ENCODE measurements around the gene SEPTIN8.

Gene SEPTIN8

DNA sequence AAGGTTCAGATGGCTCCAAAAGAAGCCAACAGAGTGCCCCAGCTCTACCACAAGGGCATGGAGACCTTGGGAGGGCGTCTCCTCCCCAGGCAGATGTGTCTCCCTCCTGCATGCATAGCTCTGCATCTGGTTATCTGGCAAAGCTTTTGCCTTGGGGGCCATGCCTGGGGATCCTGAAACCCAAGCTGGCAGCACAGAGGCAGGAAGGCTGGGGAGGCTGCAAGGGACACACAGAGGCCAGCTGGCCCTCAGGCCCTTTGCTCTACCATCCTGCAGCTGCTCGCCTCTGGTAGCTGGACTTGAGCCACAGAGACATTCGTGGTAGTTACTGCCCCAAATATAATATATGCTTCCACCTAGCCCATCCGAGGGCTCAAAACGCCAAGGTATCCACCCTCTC, 3.9 kb downstream of the SEPTIN8 start:
- Mint-ChIP-seq H3K27me3 (ENCODE audit: low read depth) (peaks cover 4% of the 10 kb centered on the region), H3K9me3 (no peaks in the 10 kb centered on the region), H3K36me3 (ENCODE audit: low read depth) (no peaks in the 10 kb centered on the region), H3K4me1 (peaks cover 38% of the 10 kb centered on the region), H3K4me3 (no peak overlapping the region), H3K27ac (peak overlapping the region in 1 of 3 experiments; percentile 21)
- TF ChIP-seq, protein P1, sequence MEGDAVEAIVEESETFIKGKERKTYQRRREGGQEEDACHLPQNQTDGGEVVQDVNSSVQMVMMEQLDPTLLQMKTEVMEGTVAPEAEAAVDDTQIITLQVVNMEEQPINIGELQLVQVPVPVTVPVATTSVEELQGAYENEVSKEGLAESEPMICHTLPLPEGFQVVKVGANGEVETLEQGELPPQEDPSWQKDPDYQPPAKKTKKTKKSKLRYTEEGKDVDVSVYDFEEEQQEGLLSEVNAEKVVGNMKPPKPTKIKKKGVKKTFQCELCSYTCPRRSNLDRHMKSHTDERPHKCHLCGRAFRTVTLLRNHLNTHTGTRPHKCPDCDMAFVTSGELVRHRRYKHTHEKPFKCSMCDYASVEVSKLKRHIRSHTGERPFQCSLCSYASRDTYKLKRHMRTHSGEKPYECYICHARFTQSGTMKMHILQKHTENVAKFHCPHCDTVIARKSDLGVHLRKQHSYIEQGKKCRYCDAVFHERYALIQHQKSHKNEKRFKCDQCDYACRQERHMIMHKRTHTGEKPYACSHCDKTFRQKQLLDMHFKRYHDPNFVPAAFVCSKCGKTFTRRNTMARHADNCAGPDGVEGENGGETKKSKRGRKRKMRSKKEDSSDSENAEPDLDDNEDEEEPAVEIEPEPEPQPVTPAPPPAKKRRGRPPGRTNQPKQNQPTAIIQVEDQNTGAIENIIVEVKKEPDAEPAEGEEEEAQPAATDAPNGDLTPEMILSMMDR (IDR thresholded peaks at IDR 0.05; ENCODE audit: unreplicated experiment in 3 of 3) = no peak

DNA sequence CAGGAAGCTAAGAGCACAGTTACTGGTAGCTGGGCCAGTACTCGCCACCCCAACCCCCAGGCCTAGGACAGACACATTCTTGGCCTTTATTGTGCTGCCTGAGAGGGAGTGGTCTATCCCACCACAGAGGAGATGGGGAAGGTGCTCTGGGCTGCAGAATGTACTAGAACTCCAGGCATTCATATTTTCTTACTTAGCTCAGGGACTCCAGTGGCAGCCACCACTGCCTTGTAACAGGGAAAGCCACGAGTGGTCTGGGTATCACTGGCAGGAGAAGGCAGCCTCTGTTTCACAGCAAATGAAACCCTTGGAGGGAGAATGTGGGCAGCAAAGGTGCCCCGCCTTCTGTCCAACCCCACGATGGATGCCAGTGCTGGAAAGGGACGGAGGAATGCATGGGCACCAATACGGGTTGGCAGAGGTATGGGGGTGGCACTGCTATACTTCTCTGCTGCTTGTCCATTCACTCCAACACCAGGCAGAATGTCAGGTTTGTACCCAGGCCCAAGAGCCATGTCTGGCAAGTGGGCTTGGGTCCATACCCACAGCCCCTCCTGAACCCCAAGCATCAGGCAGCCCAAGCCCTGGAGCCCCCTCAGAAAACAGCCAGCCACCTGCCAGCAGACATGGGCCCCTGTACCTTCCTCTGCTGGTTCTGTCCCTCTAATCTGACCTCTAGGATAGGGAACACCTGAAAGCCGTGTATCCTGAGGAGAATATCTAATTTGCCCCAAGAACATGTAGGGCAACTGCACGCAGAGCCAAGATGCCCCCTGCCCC, 4.6 kb downstream of the SEPTIN8 start:
- Mint-ChIP-seq H3K27me3 (ENCODE audit: low read depth) (no peaks in the 10 kb centered on the region), H3K27ac (peak overlapping the region; percentile 48 to 63 (median 56))
- TF ChIP-seq, protein P1 (IDR thresholded peaks at IDR 0.05; ENCODE audit: unreplicated experiment in 3 of 3) = no peak

DNA sequence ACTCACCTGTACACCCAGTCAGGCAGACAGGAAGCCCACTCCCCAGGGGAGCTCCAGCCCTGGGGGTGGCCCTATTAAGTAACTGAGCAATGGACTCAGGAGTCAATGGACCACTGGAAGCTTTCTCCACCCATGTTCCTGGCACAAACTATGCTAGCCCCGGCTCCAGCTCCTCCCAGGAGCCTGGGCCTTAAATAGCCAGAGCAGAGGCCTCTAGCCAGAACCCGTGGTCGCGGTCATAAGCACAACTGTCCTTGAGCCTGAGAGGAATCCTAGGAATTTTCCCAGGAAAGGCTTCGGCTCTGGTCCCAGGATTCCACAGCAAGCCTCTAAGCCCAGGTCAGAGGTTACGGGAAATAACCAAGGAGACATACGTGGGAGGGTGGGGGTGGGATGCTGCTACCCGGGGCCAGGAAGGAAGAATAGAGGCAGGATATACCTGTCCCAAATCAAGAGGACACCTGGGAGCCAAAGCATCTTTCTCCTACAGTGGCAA, 5.5 kb downstream of the SEPTIN8 start:
- H3K36me3 Mint-ChIP-seq (ENCODE audit: low read depth) = no peaks in the 10 kb centered on the region

More for the DNA sequence above, 4.6 kb downstream of the SEPTIN8 start:
- Mint-ChIP-seq H3K36me3 (ENCODE audit: low read depth) (no peaks in the 10 kb centered on the region), H3K4me3 (peak overlapping the region in 2 of 3 experiments; percentile 41 to 45), H3K4me1 (peaks cover 42% of the 10 kb centered on the region), H3K9me3 (no peaks in the 10 kb centered on the region)

DNA sequence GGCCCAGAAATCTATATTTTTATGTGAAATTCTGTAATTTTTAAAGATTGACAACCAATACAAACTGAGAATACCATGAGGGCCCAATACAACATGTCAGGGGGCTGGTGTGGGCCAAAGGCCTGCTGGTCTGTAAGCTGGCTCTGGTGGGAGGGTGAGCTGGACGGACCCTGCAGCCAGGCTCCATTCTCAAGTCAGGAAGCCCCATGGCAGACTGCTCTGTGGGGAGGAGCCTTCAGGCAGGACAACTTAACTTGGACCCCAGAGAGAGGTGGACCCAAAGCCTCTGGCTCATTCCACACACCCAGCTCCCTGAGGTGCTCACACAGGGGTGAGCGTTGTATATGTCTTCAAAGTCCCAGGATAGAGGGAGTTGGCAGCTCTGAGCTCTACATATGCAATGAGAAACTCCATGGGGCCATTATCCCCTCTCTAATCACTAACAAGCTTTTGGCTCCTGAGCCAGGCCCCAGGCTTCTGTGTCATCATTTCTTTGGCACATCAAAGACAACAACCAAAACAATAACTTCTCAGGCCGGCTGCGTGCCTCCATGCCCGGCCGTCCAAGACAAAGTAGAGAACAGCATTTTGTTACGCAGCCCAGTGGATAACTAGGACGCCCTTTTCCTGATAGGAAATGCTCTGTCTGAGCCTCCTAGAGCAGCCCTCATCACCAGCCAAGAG, 6.4 kb downstream of the SEPTIN8 start:
- Mint-ChIP-seq H3K36me3 (ENCODE audit: low read depth) (no peaks in the 10 kb centered on the region), H3K9me3 (no peaks in the 10 kb centered on the region), H3K4me1 (peaks cover 41% of the 10 kb centered on the region), H3K27ac (peak overlapping the region; percentile 59 to 83 (median 63)), H3K27me3 (ENCODE audit: low read depth) (no peaks in the 10 kb centered on the region), H3K4me3 (no peak overlapping the region)
- TF ChIP-seq, protein P1 (IDR thresholded peaks at IDR 0.05; ENCODE audit: unreplicated experiment in 3 of 3) = no peak

More for the DNA sequence above, 5.5 kb downstream of the SEPTIN8 start:
- no peak overlapping the region for H3K4me3 Mint-ChIP-seq
- H3K27me3 Mint-ChIP-seq (ENCODE audit: low read depth) = no peaks in the 10 kb centered on the region
- no peaks in the 10 kb centered on the region for H3K9me3 Mint-ChIP-seq
- TF ChIP-seq, protein P1 (IDR thresholded peaks at IDR 0.05; ENCODE audit: unreplicated experiment in 3 of 3) = no peak
- peak overlapping the region; percentile 59 to 83 (median 63) for H3K27ac Mint-ChIP-seq
- peaks cover 48% of the 10 kb centered on the region for H3K4me1 Mint-ChIP-seq

DNA sequence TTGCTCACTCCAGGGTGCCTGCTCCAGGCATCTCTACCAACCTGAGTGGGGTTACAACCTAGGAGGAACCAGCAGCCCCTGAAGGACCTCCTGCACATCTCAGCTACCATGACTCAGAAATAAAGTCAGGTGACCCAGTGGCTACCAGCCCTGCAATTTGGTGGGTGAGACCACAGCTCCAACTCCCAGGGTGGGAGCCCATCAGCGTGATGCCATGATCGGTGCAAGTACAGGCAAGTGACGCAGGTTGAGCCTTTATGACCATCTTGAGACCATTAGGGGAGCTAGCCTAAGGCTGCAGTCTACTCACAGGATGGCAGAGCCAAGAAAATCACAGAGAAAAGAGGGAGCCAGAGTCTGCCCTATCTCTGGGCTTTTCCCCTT, 8.6 kb downstream of the SEPTIN8 start:
- Mint-ChIP-seq H3K27ac (no peak overlapping the region), H3K27me3 (ENCODE audit: low read depth) (no peaks in the 10 kb centered on the region), H3K4me3 (no peak overlapping the region), H3K9me3 (no peaks in the 10 kb centered on the region), H3K36me3 (ENCODE audit: low read depth) (peaks cover 7% of the 10 kb centered on the region), H3K4me1 (peaks cover 29% of the 10 kb centered on the region)
- TF ChIP-seq, protein P1 (IDR thresholded peaks at IDR 0.05; ENCODE audit: unreplicated experiment in 3 of 3) = no peak

All from nephron (organoid).